GM19372 (cell line): ENCODE results near the gene FRYL.
"Not testable (repeated sequence)": the region's sequence is repeated elsewhere in the genome, so short reads cannot be mapped to it uniquely, and the experiment has no call there.

Source experiments
- ATAC-seq: cut with Tn5 transposase; IDR thresholded peaks from one replicate; pipeline ENCODE4 v1.9.1; 2021; ENCODE audit warnings: mild to moderate bottlenecking, low read depth, moderate library complexity; ENCODE audit not compliant: unreplicated experiment

FRYL gene

DNA sequence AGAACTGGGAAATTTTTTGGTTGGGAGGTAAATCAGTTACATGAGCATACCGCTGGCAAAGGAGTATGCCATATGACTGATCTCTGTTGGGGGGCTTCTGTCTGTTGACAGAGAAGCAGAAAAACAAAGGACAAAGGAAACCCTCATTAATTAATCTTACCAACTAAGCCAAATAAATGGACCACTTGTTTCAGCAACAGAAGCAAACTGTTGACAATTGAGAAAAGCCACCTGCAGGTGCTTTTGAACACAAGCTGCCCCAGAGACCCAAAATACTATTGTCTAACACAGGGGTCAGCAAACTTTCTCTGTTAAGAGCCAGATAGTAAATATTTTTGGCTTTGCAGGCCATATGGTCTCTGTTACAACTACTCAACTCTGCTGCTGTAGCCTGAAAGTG lies 7.0 kb upstream of the FRYL start:
- no peak for ATAC-seq

DNA sequence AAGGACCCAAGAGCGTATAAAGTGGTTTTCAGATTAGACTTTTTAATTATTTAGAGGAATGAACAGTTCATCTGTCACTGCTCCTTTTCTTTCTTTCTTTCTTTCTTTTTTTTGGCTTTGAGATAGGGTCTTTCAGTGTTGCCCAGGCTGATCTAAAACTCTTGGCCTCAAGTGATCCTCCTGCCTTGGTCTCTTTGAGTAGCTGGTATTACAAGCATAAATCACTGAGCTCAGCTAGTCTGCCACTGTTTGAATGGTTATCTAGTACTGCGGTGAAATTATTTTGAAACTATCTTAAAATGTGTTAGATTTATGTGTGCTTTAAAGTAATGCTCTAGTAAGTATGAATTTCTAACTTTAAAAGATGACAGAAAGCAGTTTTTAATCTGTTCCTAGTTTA lies 6.5 kb upstream of the FRYL start:
- no peak for ATAC-seq

DNA sequence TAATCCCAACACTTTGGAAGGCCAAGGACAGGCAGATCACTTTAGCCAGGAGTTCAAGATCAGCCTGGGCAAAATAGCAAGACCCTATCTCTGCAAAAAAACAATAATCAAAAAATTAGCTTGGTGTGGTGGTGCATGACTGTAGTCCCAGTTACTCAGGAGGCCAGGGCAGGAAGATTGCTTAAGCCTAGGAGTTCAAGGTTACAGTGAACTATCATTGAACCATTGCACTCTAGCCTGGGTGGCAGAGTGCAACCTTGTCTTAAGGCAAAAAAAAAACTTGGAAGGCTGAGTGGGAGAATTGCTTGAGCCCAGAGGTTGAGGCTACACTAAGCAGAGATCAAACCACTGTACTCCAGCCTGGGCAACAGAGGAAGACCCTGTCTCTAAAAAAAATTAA lies 5.2 kb upstream of the FRYL start:
- ATAC-seq = no peak

DNA sequence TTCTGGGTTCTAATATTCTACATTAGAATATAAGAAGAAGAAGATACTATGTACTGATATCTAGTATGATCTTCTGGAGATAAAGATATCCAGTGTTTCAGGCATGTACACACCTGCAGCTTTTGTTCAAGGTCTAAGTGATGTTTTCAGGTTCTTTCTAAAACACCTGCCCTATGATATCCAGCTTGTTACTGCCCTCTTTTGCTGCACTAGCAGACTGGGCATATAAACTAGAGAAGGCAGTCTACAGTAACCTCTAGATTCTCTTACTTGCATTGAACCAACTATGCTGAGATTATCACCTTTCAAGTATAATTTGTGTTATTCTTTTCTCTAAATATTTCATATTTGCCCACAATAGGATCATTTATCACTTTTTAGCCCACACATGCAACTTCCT lies 1.9 kb upstream of the FRYL start:
- no peak for ATAC-seq

DNA sequence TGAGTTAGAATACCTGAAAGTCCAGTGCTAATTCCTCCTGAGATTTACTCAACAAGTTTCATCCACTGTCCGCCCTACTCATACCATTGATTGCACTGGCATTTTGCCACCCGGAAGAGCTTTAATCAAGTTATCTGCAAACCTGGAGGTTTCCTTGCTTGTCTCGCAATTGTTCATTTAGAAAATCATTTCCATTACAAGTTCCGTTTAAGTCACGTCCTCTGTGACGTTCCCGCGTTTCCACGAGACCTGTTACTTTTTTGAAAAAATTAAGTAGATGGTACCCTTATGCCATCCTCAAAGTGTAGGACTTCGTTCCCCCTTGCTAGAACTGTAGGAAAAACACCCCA lies 761 bp upstream of the FRYL start:
- no peak for ATAC-seq

DNA sequence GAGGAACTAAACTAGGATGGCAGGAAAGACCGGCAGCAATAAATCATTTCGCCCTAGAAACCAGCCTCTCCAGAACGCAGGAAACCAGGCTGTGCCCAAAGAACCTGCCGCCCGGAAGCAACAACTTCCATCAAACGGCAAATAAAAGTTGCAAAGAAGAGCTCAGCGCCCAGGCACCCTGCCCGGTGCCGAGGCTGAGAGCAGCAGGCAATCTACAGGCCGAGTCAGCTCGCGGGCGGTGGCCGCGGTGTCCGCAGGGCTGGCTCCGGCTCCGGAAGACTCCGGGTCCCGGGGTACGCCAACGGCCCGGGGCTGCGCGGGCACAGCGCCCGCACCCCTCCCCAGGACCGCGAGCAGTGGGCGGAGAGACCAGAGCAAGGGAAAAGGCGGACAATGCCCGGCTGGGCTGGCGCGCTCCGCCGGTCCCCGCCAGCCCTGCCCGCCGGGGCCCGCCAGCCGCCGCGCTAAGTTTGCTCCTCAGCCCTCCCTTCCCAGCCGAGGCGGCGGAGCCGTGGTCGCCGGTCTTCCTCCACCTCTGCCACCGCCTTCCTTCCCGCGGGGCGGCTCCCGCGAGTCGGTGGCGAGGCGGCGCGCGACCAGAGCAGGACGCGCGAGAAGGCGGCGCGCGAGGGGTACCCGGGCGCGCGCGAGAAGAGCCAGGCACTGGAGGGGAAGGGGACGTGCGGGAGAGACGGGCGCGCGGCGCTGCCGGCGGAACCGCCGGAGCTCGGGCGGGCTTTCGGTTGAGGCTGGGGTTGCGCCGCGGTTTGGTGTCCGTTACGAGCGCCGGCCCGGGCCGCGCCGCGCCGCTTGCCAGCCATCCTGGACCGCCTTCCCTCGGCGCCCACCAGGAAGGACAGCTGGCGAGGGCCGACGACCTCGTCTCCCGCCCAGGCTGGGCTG lies 733 bp downstream of the FRYL start:
- peak; percentile 34 for ATAC-seq

DNA sequence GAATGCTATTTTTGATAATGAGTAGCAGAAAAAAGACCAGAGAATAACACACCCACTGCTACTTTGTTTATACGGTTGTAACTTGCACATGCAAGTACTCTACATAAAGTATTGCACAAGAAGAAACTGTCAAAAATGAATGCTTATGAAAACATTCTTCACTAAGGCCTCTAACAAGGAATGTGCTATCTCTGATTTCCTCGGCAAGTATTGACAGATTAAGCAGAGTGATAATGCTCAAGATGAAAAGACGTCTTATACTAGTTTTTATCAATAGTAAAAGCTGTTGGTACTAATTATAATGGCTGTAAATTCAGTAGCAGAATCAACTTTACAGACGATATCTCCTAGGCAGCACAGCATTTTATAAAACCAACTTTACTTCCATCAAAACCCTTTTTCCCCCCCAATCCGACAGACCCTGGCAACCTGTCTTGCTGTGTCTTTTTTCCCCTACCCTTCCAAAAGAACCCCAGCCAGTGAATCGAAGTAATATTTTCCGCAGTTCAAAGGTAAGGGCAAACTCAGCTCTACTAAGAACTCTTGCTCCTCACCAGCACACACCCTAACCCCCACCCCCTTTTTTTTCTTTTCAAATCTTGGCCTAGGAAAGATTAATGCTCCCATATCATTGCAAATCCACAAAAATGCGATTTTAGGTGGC lies 1.5 kb downstream of the FRYL start:
- ATAC-seq = no peak

DNA sequence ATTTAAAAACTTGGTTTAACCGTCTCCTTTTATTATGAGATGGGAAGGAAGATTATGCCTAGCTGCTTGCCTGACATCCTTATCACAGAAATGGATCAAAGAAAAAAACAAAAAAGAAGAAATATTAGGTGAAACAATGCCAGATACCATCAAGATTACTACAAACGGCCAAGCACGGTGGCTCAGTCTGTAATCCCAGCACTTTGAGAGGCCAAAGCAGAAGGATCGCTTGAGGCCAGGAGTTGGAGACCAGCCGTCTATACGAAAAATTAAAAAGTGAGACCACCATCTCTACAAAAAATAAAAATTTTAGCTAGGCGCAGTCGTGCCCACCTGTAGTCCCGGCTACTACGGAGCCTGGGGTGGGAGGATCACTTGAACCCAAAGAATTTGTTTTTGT lies 2.3 kb downstream of the FRYL start:
- ATAC-seq = no peak

DNA sequence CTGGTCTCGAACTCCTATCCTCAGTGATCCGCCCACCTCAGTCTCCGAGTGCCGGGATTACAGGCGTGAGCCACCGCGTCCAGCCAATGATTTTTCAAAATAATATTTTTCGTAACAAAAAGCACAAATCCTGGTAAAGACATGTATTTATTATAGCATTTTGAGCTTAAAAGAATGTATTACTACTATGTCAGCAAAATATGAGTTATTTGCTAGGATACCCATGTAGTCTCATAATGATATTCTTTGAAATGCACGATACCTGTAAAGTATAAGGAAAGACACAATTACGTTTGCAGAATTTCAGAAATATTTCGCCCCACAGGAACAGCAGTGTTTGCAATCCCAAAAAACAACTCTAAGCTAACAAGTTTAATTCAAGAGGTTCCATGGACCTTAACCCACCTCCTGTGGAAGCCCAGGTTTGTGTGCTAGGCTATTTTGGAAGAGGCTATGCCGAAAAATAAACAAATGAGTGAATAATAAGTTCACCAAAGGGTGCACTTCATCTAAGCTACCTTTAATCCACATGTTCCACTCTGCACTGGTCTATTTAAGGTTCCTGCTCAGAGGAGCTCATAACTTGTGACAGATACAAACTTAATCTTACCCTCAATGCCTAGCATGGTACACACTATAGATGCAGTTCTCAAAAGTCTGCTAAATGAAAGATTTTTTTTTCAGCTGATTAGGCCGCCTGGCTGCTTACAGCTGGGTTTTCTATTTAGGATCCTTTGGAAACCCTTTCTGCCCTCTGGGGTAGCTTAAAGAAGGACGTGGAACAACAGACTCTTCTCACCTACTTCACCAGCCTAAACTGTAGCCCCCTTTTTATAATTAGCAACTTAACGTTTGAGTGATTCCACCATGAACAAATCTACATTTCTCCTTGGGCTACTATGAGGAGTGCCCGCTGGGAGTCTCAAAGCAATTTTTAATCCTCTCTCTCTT lies 5.0 kb downstream of the FRYL start:
- no peak for ATAC-seq

DNA sequence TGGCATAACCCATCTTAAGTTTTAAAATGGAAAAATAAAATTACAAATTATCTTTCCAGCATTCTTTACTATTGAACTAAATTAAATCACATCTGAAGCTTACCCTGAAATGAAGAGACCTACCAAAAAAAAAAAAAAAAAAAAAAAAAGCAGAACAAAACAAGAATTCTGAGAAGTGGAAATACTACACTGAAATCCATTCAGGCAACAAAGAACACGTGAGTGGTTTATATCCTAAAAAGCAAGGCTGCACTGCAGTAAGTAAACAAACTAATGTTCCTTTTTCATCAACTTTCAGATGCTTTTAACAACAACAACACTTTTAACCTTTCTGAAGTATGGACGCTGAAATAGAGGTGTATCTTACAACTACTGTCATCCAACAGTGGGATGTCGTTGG lies 7.5 kb downstream of the FRYL start:
- no peak for ATAC-seq

DNA sequence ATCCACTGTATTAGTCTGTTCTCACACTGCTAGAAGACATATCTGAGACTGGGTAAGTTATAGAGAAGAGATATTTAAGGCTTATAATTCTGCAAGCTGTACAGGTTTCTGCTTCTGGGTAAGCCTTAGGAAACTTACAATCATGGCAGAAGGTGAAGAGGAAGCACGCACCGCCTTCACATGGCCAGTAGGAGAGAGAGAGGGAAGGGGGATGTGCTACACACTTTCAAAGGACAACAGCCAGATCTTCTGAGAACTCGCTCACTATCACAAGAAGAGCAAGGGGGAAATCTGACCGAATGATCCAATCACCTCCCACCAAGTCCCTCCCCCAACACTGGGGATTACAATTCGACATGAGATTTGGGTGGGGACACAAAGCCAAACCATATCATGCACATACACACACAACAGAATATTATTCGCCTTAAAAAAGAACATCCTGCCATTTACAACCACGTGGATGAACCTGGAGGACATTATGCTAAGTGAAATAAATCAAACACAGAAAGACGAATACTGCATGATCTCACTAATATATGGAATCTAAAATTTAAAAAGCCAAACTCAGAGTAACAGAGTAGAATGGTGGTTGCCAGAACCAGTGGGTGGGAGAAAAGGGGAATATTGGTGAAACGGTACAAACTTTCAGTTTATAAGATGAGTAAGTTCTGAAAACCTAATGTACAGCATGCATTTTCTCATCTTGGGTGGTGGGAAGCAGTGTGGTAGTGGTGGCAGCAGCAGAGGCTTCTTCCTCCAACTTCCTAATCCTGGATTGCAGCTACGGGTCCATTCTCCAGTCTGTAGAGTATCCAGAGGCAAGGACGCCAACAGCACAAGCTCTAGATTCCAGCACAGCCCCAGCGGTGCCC lies 12.8 kb downstream of the FRYL start:
- no peak for ATAC-seq

DNA sequence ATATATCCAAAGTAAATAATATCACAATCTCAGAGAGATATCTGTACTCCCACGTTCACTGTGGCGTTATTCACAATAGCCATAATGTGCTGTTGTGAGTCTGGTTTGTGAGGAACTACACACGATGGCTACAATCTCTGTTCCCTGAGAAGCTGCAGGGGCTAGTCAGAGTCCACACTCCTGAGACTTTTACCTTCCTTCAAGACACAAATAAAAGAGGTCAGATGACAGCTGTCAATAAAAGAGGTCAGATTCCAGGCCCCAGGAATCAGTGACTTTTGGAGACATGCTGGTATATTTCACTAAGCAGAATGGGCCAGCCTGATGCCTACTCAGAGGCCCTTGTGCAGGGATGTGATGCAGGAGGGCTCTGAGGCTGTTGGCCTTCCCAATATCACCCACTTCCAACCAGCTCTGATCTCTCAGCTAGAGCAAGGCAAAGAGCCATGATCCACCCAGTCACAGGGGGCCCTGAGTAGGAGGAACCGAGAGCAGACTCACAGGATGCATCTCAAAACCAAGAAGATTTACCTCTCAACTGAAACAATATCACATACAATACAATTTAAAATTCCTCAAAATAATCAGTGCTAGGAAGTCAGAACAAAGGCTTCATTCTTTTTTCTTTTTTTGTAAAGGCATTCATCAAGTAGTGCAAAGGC lies 13.8 kb downstream of the FRYL start:
- peak; percentile 53 for ATAC-seq

DNA sequence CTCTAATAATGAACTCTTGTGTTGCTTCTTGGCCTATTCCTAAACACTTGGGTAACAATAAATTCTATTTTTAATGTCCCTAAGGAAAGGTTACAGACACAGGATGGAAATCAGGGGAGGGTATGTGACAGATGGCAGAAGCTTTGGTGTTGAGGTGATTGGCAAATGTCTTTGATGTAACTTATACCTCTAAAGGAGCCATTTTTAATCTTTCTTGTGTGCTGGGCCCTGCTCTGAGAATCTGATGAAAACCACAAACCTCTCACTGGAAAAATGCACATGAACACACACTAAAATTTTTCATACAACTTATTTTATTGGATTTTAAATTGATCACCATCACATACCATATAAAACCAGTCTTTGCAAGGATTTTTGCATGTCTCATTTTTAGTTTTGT lies 17.7 kb downstream of the FRYL start:
- ATAC-seq = no peak

DNA sequence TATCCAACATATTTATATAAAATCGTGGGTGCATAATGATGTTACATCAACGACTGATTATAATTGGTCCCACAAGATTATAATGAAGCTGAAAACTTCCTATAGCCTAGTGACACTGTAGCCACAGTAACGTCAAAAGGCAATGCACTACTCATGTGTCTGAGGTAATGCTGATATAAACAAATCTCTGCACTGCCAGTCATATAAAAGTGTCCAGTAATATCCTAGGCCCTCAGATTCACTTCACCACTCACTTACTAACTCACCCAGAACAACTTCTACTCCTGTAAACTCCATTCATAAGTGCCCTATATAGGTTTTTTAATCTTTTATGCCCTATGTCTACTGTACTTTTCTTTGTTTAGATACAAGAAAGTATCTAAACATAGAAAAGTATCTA lies 18.8 kb downstream of the FRYL start:
- no peak for ATAC-seq

DNA sequence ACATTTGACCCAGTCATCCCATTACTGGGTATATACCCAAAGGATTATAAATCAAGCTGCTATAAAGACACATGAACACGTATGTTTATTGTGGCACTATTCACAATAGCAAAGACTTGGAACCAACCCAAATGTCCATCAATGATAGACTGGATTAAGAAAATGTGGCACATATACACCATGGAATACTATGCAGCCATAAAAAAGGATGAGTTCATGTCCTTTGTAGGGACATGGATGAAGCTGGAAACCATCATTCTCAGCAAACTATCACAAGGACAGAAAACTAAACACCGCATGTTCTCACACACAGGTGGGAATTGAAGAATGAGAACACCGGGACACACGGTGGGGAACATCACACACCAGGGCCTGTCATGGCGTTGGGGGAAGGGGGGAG lies 21.4 kb downstream of the FRYL start:
- not testable (repeated sequence) for ATAC-seq

DNA sequence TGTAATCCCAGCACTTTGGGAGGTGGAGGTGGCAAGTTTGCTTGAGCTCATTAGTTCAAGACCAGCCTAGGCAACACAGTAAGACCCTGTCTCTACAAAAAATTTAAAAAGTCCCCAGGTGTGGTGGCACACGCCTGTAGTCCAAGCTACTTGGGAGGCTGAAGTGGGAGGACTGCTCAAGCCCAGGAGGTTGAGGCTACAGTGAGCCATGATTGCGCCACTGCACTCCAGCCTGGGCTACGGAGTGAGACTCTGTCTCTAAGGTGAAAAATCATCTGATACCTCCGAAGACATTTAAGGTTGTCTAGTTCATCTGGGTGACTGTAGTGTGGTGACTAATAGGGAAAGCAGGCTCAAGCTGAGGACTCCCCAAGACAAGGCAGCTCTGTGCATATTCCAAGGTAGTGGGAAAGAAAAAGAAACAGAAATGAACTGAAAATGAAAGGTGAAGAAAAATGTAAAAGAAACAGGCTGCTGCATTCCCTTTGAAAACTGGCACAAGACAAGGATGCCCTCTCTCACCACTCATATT lies 23.3 kb downstream of the FRYL start:
- no peak for ATAC-seq

DNA sequence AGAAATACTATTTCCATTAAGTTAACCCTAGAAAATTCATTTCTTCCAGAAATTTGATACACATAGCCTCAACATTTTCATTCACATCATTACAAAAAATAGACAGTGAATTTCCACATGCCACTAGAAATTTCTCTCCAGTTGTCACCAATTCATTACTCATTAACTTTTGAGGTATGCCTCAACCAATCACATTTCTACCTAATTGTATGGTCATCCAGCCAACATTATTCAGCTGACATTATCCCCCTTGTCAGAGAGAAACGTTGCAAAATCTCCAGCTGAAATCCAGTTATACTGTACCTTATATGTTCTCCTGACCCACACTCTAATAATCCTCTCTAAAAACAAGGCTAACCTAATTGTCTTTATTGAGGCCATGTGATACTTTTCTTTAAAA lies 24.8 kb downstream of the FRYL start:
- no peak for ATAC-seq

DNA sequence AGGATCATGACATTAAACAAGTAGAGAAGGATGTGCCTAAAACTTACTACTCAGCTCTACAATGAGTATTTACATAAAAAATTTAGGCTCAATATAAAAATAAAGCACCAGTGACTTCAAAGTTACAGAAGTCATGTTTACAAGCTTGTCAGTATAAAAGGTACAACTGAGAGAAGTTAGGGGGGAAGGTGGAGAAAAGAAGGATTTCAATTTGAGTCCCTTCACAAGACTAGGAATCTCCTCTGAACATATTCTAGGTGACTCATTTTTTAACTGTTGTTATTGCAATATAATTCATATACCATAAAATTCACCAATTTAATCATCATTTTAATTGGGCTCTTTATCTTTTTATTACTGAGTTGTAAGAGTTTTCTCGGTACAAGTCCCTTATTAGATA lies 26.9 kb downstream of the FRYL start:
- ATAC-seq = no peak

DNA sequence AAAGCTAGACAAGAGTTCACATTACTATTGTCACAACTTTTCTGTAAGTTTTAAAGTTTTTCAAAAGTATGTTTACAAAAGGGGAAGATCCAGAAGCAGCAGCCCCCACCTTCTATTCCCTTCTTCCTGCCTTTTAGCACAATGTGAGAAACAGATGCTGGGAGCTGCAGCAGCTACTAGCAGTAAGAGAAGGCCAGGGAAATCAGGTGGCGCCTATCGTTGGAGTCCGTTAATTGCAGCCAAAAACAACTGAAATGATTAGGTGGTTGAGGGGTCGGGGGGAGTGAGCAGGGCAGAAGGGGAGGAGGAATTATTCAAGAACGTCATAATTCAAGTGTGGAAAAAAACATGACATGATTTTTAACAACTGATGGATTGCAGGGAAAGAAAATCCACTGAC lies 27.4 kb downstream of the FRYL start:
- ATAC-seq = no peak
